Muscle layer of duodenum (tissue), 2 donors: ENCODE measurements around the gene OSBPL1A.

Experiments
- H3K27ac ChIP-seq: one replicate; pipeline ENCODE4 v1.7.0; 2013; ENCODE audit warnings: mild to moderate bottlenecking, low read length
- H3K27me3 ChIP-seq: one replicate; pipeline ENCODE4 v1.7.0; 2013; ENCODE audit warnings: low read depth, mild to moderate bottlenecking, control low read depth, low read length
- H3K36me3 ChIP-seq, 2 donors: one replicate each; pipeline ENCODE4 v1.7.0; 2013; ENCODE audit warnings: low read length in 2 of 2, control low read depth in 1 of 2, mild to moderate bottlenecking in 1 of 2; ENCODE audit not compliant: insufficient read depth in 2 of 2, control insufficient read depth in 1 of 2
- H3K4me1 ChIP-seq, 2 donors: one replicate each; pipeline ENCODE4 v1.7.0; 2013; ENCODE audit warnings: low read length in 2 of 2, mild to moderate bottlenecking in 2 of 2, control low read depth in 1 of 2, moderate library complexity in 1 of 2; ENCODE audit not compliant: insufficient read depth in 2 of 2, control insufficient read depth in 1 of 2
- H3K4me3 ChIP-seq, 2 donors: one replicate each; pipeline ENCODE4 v1.7.0; 2013; ENCODE audit warnings: low read length in 2 of 2, low read depth in 1 of 2, mild to moderate bottlenecking in 1 of 2
- H3K9me3 ChIP-seq, 2 donors: one replicate each; pipeline ENCODE4 v1.7.0; 2013; ENCODE audit warnings: low read length in 2 of 2, control low read depth in 1 of 2, mild to moderate bottlenecking in 1 of 2; ENCODE audit not compliant: control insufficient read depth in 1 of 2
- donor health status: healthy.

The OSBPL1A gene

DNA sequence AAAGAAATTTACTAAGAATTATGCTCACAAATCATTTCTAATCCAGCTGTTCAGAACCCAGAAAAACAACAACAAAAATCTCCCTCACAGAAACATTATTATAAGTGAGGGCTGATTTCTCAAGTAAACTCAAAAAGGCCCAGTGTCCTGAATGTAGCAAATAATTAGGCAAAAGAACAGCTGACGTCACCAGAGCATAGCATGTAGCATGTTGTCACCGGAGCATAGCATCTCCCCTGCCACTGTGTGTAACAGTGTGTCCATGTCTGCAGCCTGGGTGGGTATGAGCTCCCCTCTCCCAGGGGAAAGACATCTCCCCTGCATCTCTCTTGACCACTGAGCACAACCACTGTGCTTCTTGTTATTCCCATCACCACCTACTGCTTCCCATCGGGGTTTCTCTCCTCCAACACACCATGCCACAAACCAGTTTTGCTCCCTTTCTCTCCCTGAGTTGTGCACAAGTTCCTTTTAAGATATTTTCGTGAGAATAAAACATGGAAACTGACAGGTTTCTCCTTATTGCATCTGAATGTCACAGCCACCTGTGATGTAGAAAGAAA is 132.0 kb downstream of the OSBPL1A start:
- Histone ChIP-seq H3K27me3 (no peaks in the 10 kb centered on the region), H3K4me3 (no peak overlapping the region), H3K27ac (no peak overlapping the region), H3K4me1 (peaks cover 0 to 40% of the 10 kb centered on the region in 2 donors), H3K9me3 (no peaks in the 10 kb centered on the region), H3K36me3 (no peaks in the 10 kb centered on the region)

DNA sequence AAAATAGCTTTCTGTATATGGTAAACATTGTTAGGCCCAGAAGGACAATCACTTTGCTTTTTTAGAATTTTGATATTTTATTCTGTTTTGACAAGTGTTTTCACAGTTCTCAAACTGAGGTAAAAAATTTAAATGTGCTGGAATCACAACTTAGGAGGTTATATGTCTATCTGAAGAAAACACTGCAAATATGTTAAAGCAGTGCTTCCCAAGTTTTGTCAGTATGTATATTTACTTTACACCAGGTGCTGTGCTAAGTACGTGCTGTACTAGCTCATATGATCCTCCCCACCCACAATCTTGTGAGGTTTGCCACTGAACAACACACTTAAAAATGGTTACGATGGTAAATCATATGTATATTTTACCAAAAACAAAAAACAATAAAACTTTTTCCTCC is 134.6 kb downstream of the OSBPL1A start:
- H3K36me3 ChIP-seq = no peaks in the 10 kb centered on the region
- peak overlapping the region; percentile 37 for H3K27ac ChIP-seq
- H3K9me3 ChIP-seq = no peaks in the 10 kb centered on the region
- no peaks in the 10 kb centered on the region for H3K27me3 ChIP-seq
- peaks cover 0 to 26% of the 10 kb centered on the region in 2 donors for H3K4me1 ChIP-seq
- no peak overlapping the region for H3K4me3 ChIP-seq

DNA sequence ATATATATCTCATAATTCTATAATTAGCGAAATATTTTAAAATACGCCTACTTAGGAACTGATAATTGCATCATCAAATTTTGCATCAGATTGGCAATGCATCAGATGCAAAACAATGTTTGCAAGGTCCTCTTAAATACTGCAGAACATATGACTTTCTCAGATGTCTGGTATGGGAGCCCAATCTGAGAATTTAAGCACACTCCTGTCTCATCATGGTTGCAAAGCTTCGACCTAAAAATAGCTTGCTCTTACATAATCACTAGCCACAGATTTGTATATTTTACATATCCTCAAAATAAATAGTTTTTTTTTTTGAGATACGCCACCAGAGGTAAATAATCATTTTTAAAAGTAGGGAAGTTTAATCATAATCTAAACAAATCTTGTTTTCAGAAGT is 135.5 kb downstream of the OSBPL1A start:
- H3K4me3 ChIP-seq = no peak overlapping the region
- no peaks in the 10 kb centered on the region for H3K9me3 ChIP-seq
- no peaks in the 10 kb centered on the region for H3K27me3 ChIP-seq
- H3K4me1 ChIP-seq = peaks cover 0 to 26% of the 10 kb centered on the region in 2 donors
- H3K27ac ChIP-seq = no peak overlapping the region
- no peaks in the 10 kb centered on the region for H3K36me3 ChIP-seq

DNA sequence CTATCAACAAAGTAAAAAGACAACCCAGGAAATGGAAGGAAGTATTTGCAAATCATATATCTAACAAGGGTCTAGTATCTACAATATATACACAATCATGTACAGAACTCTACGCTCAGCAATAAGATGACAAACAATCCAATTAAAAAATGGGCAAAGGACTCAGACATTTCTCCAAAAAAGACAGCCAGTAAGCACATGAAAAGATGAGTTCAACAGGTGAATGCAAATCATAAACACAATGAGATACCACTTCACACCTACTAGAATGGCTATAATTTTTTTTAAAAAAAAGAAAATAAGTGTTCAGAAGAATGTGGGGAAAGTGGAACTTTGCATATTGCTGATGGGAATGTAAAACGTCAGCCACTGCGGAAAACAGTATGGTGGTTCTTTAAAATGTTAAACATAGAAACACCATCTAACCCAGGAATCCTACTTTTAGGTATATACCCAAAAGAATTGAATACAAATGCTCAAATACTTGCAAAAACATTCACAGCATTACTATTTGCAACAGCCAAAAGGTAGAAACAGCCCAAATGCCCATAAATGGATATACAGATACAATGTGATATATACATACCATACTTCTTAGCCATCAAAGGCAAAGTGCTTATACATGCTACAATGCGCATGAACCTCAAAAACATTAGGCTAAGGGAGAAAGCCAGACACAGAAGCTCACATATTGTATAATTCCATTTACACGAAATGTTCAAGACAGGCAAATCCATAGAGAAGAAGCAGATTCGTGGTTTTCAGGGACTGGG is 137.6 kb downstream of the OSBPL1A start:
- H3K4me1 ChIP-seq = peaks cover 0 to 16% of the 10 kb centered on the region in 2 donors
- no peaks in the 10 kb centered on the region for H3K27me3 ChIP-seq
- H3K36me3 ChIP-seq = no peaks in the 10 kb centered on the region
- peak overlapping the region; percentile 16 for H3K27ac ChIP-seq
- H3K9me3 ChIP-seq = no peaks in the 10 kb centered on the region
- no peak overlapping the region for H3K4me3 ChIP-seq

DNA sequence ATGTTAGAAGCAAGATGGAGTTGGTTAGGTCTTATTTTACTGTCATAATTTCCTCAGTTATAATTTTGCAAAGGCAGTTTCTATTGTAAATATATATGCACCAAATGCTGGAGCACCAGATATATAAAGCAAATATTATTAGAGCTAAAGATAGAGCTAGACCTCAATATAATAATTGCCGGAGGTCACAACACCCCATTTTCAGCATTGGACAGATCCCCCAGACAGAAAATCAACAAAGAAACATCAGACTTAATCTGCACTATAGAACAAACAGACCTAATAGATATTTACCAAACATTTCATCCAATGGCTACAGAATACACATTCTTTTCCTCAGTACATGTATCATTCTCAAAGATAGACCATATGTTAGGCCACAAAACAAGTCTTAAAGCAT is 143.6 kb downstream of the OSBPL1A start:
- Histone ChIP-seq H3K4me3 (no peak overlapping the region), H3K27me3 (no peaks in the 10 kb centered on the region), H3K27ac (no peak overlapping the region), H3K9me3 (no peaks in the 10 kb centered on the region), H3K4me1 (peaks cover 0 to 7% of the 10 kb centered on the region in 2 donors), H3K36me3 (no peaks in the 10 kb centered on the region)

DNA sequence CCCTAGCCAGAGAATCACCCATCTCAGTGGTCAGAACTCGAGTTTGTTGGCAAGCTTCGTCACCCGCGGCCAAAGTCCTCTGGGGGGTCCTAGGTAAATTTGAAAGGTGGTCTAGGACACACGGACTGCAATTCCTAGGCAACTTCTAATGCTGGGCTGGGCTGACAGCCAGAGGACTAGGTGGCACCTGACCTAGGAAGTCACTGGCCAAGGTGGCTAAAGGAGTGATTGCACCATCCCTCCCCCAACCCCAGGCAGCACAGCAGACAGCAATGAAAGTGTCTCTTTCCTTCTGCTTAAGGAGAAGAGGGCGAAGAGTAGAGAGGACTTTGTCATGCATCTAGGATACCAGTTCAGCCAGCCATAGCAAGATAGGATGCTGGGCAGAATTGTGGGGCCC is 147.9 kb downstream of the OSBPL1A start:
- H3K27ac ChIP-seq = no peak overlapping the region
- H3K9me3 ChIP-seq = no peaks in the 10 kb centered on the region
- peaks cover 0 to 7% of the 10 kb centered on the region in 2 donors for H3K4me1 ChIP-seq
- H3K27me3 ChIP-seq = no peaks in the 10 kb centered on the region
- H3K36me3 ChIP-seq = no peaks in the 10 kb centered on the region
- no peak overlapping the region for H3K4me3 ChIP-seq

DNA sequence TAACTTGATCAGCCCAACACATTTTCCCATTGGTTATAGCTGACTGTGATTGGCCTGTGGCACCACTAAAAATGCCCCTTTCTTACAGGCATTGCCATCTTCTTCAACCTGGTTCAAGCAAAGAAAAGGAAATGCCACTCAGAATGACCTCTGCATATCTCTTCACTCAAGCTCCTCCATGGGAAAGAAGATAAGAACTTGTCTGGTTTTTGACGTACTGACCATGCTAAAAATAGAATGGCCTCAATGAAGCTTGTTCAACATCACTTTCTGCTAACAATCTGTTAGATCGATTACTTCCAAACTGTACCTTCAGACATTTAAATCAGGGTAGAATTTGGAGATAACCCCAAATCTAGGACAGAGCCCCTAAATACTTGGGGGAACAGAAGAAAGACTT is 149.3 kb downstream of the OSBPL1A start:
- no peaks in the 10 kb centered on the region for H3K36me3 ChIP-seq
- H3K27me3 ChIP-seq = no peaks in the 10 kb centered on the region
- no peak overlapping the region for H3K27ac ChIP-seq
- H3K4me1 ChIP-seq = peaks cover 0 to 7% of the 10 kb centered on the region in 2 donors
- no peak overlapping the region for H3K4me3 ChIP-seq
- H3K9me3 ChIP-seq = no peaks in the 10 kb centered on the region

DNA sequence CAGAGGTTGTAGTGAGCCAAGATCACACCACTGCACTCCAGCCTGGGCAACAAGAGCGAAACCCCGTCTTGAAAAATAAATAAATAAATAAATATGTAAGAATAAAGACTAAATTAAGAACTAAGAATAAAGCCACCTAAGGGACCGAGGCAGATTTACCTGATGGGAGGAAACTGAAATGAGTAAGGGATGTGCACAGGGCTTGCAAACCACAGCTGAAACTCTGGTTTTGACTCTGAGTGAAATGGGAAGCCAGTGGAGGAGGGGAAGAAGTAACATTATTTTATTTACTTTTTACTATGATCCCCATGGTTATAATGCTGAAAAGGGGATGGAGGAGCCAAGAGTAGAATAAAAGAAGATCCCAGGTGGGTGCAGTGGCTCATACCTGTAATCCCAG is 151.5 kb downstream of the OSBPL1A start:
- Histone ChIP-seq H3K4me1 (peaks cover 0 to 7% of the 10 kb centered on the region in 2 donors), H3K27me3 (no peaks in the 10 kb centered on the region), H3K9me3 (no peaks in the 10 kb centered on the region), H3K36me3 (no peaks in the 10 kb centered on the region), H3K4me3 (no peak overlapping the region), H3K27ac (no peak overlapping the region)

DNA sequence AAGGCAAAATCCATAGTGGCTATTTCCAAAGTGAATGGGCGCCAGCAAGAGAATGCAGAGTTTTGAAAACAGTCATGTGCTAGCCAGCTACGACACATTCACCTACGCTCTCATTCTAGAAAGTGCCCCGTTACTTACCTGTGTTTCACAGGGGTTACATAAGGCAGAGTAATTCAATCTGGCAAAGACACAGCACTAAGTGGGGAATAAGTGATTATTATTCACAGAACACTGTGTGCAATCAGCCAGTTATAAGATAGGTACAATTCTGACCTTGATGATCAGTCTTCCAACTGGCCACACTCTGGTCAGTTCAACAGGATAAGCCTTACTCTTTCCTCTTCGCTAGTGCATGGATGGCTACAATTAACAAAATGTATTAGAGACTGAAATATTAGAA is 152.9 kb downstream of the OSBPL1A start:
- no peaks in the 10 kb centered on the region for H3K27me3 ChIP-seq
- no peaks in the 10 kb centered on the region for H3K36me3 ChIP-seq
- H3K4me1 ChIP-seq = peaks cover 0 to 7% of the 10 kb centered on the region in 2 donors
- no peaks in the 10 kb centered on the region for H3K9me3 ChIP-seq
- no peak overlapping the region for H3K4me3 ChIP-seq
- H3K27ac ChIP-seq = no peak overlapping the region

DNA sequence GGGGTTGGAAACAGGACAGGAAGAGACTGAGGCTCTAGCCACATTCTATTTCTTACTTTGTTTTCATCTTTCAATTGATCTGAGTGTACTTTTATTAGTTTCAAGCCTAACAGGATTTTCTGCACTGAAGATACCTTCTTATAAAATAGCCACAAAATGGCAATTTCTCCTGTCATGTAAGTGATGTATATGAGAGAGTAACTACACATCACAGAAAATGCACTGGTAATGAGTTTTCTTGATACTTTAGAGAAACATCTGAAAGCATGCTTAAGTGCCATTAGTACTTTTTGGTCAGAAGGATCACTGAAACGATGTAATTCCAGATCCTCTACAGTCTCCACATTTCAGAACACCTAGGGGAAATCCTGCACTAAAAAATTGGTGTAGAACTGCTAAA is 153.9 kb downstream of the OSBPL1A start:
- H3K4me3 ChIP-seq = no peak overlapping the region
- H3K9me3 ChIP-seq = no peaks in the 10 kb centered on the region
- peaks cover 4% of the 10 kb centered on the region in 2 donors for H3K36me3 ChIP-seq
- H3K27ac ChIP-seq = no peak overlapping the region
- no peaks in the 10 kb centered on the region for H3K27me3 ChIP-seq
- H3K4me1 ChIP-seq = peaks cover 0 to 11% of the 10 kb centered on the region in 2 donors

DNA sequence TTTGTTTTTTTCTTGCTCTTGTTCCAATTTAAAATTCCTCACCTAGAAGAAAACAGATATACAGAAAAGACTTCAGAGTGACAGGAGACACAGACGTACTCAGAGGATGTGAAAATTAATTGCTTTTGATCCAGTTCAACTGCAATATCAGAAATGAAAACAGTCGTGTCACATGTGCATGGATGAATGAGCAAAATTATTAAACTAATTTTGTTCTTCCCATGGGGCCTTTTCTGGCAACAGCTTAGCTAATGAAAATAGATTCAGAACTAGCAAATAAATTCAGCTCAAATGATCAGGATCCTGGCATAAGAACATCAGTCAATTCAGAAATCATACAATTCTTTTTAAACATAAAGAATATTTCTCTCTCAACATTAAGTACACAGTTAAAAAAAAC is 158.3 kb downstream of the OSBPL1A start:
- H3K36me3 ChIP-seq = peaks cover 8 to 24% of the 10 kb centered on the region in 2 donors
- H3K4me3 ChIP-seq = no peak overlapping the region
- no peaks in the 10 kb centered on the region for H3K27me3 ChIP-seq
- H3K9me3 ChIP-seq = no peaks in the 10 kb centered on the region
- no peak overlapping the region for H3K27ac ChIP-seq
- H3K4me1 ChIP-seq = peaks cover 0 to 16% of the 10 kb centered on the region in 2 donors

DNA sequence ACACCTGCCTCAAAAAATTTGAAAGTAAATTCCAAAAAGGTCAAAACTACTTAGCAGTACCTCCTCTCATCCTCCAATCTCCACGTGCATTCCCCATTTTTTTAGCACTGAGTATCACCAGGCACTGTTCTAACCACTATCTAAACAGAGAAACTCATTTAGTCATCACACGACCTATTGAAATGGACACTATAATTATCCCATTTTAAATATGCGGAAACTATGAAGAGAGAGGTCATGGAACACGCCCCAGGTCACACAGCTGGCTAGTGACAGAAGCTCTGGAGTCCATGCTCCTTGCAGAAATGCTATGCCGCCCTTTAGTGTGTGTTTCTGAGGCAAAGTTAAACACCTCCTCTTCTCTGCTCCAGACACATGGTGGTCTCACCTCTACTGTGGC is 159.2 kb downstream of the OSBPL1A start:
- Histone ChIP-seq H3K9me3 (no peaks in the 10 kb centered on the region), H3K4me1 (peaks cover 0 to 10% of the 10 kb centered on the region in 2 donors), H3K4me3 (no peak overlapping the region), H3K36me3 (peaks cover 8 to 24% of the 10 kb centered on the region in 2 donors), H3K27me3 (no peaks in the 10 kb centered on the region), H3K27ac (no peak overlapping the region)
